HG03103 (cell line): ENCODE results near the gene TPX2.
"Not testable (repeated sequence)": the region's sequence is repeated elsewhere in the genome, so short reads cannot be mapped to it uniquely, and the experiment has no call there.

Experiments
- ATAC-seq: cut with Tn5 transposase; IDR thresholded peaks from one replicate; pipeline ENCODE4 v1.9.1; 2021; ENCODE audit warnings: low read depth; ENCODE audit not compliant: unreplicated experiment

Gene TPX2

DNA sequence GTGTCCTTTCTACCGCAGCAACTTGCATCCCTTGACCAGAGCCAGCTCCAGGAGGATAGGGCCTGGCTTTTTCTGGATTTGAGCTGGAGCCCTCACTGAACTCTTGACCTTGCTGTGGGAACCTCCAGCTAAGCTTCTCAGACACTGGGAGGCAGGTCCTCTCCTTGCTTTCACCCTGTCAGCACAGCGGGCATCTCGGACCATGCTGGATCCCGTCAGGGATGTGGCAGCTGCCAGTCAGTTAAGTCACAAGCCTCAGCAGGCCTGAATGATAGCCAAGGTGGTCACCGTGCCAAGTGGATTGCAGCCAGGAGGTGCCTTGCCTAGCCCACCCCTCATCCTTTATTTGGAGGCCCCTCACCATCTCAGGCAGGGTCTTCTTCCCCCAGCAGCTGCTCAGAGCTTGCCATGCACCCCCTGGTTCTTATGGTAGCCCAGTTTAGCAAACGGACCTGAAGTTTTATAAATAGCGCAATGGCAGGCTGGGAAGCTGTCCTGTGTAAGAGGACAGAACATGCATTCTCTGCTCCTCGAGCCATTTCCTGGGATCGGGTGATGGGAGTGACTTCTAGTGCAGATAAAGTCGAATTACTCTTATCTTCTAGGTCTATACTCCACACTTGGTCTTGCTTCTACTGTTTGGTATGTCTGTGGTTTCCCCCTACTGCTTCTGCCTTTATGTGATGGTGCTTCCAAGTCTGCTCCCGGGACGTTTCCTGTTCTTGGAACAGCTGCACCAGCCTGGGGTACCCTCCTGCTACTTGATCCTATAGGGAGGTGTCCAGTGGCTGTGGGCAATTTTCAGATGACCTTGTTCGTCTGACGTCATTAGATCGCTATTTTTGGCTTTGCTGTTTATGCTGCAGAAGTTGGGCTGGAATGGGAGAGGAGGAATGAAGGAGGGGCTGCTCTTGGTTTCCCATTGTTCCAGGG is 73.0 kb downstream of the TPX2 start:
- no peak for ATAC-seq

DNA sequence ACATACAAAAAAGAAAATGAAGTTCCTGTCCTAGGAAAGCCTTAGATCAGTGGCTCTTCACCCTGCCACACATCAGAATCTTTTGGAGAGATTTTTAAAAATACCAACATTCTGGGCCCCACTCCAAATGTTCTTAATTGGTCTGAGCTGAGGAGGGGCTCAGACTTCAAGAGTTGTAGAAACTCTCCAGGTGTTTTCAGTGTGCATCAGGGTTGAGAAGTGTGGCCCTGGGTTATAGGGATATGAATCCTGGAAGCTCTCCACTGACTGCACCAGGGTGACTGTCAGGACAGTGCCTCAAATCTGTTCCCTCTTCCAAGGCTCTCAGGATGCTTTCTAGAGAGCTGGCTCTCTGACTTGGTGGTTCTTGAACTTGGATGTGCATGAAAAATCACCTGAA is 74.5 kb downstream of the TPX2 start:
- no peak for ATAC-seq

DNA sequence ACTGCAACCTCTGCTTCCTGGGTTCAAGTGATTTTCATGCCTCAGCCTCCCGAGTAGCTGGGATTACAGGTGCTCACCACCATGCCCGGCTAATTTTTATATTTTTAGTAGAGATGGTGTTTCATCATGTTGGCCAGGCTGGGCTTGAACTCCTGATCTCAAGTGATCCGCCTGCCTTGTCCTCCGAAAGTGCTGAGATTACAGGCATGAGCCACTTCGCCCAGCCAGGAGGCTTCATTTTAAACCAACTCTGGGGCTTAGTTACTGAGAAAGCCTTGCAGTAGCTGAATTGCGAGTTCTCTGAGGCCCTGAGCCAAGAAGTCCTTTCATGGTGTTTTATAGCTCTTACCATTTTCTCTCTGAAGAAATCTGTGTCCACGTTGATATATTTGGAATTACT is 75.1 kb downstream of the TPX2 start:
- not testable (repeated sequence) for ATAC-seq

DNA sequence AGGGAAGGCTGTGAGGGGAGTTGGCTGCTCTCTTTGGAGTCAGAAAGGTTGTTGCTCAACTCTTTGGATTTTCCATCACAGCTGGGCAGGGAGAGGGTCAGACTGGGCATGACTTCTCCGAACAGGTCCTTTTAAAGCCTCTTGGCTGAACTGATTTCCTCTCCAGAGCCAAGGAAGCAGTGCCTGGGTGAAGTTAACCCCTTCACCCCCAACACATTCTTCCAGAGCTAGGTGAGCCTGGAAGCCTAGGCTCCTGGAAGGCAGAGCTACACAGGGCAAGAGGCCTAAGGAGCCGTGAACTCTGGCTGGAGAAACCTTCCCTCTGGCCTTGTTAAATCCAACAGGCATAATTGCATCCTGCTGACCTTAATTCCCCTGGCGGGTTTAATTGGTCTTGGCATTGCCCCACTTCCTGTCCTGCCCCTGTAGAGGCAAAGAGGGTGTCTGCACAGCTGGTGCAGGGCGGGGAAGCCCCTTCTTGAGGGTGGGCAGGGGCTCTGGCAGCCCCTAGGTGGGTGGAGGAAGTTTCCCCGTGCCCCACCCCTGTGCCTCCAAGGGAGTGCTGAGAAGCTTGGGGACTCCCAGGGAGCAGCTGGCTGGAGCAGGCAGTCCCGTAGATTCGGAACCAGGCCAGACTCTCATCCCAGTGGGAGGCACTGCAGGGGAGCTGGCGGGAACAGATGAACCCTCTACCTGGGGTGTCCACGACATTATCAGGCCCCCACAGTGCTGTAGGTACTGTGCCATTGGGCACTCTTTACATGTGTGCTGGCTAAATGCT is 76.5 kb downstream of the TPX2 start:
- ATAC-seq, result no peak

DNA sequence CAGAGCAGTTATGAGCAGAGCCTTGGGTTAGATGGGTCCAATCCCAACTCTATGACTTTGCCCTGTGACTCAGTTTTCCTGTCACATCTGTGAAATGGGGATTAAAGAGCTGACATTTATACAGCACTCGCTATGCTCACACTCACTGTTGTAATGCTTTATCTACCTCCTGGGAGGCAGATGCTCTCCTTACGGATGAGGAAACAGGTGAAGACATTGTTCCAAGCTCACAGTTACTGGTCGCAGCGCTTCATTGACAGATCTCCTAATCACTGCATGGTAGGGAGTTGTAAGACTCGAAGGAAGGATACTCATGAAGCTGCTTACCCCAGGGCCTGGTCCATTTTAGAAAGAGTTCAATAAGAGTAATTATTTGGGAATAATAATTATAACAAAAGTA is 77.1 kb downstream of the TPX2 start:
- ATAC-seq, result no peak

DNA sequence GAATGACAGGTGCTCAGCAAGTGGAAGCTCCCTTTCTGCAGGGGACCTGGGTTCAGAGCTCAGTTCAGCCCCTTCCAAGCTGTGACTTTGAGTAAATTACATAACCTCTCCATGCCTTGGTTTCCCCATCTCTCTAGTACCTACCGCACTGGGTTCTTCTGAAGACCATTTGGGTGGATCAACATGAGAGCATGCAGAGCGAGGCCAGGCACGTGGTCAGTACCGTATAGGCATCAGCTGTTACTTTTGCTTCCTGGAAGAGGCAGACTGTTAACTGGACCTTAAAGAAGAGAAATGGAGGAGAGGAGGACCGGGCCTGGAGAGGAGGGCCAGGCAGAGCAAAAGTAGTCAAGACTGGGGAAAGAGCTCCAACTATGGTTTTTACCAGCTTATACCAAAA is 78.4 kb downstream of the TPX2 start:
- no peak for ATAC-seq

DNA sequence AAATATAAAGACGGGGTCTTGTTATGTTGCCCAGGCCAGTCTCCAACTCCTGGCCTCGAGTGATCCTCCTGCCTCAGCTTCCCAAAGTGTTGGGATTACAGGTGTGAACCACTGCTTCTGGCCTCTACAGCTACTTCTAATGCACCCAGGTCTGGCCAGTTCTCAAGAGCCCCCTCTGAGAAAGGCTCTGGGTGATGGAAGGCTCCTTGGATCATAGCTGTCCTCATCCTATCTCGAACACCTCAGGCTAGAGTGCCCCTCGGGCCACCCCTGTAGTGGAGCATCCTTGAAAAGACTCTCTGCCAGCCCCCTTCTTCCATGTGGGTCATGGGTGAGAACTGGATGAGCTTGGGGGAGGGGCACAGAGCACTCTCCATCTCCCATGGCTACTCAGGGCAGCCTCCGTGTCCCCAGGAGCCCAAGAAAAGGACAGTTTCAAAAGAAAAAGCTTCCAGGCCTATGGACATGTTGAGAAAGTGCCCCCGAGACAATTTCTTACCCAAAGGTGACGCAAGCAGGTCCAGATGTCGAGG is 79.4 kb downstream of the TPX2 start:
- ATAC-seq, result no peak

DNA sequence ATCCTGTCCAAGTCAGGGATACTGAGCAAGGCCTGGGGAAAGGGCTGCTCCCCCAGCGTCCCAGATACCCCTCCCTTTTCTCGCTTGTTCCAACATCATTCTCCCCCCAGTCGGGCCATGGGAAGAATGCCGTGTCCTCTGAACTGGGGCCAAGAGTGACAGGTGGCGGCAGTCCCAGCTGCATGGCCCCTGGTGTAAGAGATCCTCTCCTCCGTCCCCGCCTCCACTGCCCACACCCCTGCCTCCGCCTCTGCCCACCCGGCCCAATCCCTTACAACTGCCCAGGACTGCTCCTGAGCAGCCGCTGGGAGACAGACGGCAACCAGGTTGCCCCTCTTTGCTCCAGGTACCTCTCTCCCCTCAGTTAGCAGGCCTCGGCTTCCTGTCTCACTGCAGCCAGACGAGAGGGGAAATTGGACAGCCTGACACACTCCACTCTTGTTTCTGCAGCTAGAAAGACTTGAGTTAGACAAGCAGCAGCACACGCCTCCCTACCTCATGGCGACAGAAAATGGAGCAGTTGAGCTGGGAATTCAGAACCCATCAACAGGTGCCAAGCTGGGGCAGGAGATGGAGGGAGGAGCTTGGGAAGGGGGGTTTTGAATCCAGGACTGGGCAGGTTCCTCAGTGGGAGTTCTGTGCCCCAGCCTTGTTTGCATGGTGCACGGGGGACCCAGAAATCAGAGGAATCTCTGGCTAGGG is 80.1 kb downstream of the TPX2 start, which contains the start of gene MYLK2:
MYLK2 (plus strand) TSS at position 274 of the 702 bp plus-strand sequence; CDS start at position 499, 225 bp downstream.
- ATAC-seq, result no peak

DNA sequence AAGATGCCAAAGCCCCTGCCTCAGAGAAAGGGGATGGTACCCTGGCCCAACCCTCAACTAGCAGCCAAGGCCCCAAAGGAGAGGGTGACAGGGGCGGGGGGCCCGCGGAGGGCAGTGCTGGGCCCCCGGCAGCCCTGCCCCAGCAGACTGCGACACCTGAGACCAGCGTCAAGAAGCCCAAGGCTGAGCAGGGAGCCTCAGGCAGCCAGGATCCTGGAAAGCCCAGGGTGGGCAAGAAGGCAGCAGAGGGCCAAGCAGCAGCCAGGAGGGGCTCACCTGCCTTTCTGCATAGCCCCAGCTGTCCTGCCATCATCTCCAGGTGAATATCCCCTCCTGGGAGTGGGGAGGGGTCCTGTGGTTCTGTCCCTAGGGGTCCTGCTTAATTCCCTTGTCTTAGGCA is 81.1 kb downstream of the TPX2 start:
- no peak for ATAC-seq

DNA sequence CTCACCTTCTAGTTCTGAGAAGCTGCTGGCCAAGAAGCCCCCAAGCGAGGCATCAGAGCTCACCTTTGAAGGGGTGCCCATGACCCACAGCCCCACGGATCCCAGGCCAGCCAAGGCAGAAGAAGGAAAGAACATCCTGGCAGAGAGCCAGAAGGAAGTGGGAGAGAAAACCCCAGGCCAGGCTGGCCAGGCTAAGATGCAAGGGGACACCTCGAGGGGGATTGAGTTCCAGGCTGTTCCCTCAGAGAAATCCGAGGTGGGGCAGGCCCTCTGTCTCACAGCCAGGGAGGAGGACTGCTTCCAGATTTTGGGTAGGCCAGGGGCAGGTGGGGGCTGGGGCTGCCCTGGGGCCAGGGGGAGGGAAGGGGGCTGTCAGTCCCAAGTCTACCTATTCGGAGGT is 82.3 kb downstream of the TPX2 start:
- no peak for ATAC-seq

DNA sequence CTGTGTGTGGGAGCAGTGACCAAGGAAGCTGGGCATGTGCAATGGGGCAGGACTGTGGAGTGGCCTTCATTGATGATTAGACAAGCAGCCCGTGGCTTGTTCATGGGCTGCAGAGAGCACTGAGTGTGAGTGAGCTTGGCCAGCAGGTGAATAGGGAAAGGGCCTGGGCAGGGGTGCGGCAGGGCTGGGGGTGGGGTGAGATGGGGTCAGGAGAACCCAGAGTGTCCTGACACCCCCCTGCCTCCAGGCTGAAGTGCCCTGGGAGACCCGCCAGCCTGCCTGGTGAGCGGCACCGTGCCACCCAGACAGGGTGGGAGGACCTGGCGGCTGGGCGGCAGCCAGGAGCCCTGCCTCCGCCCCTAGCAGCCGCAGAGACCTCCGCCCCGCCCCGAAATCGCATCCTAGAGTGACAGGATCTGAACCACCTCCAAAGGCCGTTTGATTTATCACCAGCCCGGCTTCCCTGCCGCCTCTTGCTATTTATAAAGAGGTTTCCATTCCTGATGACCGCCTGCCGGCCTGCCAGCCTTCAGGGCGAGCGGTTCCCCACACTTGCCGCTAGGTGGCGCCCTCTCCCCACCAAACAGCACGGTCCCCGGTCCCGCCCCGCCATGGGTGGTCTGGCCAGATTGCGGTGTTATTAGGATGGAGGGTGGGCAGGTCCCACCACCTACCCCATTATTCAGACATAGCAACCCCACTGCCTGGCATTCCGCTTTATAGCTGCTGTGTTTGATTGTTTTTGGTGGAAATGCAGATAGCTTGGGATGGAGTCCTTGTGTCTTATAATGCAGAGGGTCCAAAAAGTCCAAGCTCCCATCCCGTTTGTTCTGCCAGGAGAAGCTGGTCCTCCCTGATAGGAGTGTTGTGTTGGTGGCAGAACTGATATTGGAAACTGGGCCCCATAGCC is 83.6 kb downstream of the TPX2 start:
- ATAC-seq, result no peak

DNA sequence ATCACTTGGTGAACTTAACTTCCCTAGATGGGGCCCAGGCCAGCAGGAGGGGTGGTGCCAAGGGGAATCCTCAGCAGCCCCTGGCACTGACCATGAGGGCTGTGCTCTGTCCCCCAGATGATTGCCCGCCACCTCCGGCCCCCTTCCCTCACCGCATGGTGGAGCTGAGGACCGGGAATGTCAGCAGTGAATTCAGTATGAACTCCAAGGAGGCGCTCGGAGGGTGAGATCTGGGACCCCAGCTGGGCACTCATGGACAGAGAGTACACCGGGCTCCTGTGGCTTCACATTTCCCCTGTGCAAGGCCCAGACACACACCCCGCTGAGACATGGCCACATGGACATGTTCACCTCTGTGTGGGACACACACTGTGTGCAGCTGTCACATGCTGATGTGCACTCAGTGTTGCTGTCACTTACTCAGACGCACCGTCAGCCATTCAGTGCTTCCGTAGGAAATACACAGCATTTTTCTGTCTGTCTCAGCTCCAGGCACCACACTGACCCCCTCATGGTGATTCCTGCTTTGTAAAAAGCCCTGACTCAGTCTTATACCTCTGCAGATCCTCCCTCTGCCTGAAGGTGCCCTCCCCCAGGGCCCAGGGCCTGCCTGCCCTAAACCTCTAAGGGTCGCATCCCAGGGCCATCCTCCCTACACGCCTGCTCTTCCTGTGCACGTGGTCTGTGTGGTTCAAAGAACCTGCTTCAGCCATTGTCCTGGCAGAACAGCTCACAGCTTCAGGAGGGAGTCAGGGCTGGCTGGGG is 84.5 kb downstream of the TPX2 start:
- no peak for ATAC-seq

DNA sequence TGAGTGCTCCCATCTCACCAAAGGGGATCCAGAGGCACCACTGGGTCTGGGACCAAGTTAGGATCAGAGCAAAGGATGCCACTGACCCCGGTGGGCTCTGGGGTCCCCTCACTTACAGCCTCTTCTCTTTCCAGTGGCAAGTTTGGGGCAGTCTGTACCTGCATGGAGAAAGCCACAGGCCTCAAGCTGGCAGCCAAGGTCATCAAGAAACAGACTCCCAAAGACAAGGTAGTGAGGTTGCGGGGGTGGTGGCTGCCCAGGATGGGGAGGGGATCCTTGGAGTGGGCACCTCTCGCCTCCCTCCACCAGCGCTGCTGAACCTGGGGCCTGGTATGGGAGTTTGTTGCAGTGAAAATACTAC is 85.0 kb downstream of the TPX2 start:
- ATAC-seq, result no peak

DNA sequence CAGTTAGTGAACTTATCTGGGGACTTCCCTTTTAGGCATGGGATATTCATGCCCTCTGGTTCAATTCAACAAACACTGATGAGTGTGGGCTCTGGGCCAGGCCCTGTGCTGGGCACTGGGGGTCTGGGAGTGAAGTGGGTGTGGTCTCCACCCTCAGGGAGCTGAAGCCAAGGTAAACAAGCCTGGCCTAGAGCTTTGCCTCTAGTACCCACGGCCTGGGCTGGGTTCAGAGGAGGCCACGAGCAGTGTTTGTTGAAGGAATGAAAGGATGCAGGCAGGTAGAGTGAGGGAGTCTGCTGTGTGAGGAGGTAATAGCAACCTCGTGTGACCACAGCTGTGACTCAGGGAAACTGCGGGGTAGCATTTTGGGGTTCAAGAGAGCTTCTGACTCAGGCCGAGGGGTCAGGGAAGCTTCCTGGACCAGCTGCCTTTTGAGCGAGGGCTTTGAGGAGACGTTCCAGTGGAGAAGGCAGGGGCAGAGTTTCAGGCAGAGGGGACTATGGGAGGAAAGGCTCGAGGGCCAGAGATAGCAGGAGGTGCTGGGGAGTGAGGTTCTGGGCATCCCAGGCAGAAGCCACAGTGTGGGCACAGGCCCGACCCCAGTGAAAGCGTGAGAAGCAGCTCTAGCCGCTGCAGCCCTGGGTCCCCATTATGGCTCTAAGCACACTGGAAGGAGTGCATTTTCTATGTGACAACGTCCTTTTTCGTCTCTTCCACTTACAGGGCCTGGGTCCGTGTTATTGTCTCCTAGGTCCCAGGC is 85.6 kb downstream of the TPX2 start:
- ATAC-seq, result no peak

DNA sequence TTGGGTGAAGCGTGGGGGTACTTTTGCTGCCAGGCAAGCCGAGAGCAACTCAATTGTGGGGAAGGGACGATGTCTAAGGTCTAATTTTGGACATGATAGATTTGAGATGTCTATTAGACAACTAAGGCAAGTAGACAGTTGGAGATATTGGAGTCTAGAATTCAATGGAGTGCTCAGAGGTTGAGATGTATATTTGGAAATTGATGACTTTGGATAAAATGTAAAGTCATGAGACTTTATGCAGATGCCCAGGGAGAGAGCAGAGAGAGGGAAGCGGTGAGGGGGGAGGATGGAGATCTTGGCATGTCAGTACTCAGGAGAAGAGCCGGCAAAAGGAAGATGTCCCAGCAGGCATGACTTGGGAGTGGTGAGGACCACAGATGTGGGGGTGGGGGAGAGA is 87.0 kb downstream of the TPX2 start:
- no peak for ATAC-seq

DNA sequence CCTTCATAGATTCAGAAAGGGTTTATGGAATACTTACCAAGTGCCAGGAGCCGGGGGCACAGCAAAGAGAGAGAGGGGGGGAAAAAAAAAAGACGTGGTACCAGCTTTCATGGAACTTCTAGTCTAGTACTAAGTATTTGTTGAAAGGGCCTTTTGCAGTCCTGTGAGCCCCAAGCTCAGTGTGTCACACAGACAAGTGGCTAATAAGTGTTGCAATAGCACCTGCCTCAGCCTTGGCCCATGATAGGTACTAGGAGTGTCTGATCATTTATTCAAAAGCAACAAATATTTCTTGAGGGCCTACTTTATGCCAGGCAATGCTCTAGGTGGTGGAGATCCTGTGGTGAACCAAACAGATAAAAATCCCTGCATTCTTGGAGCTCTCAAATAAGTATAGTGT is 88.0 kb downstream of the TPX2 start:
- ATAC-seq, result no peak

DNA sequence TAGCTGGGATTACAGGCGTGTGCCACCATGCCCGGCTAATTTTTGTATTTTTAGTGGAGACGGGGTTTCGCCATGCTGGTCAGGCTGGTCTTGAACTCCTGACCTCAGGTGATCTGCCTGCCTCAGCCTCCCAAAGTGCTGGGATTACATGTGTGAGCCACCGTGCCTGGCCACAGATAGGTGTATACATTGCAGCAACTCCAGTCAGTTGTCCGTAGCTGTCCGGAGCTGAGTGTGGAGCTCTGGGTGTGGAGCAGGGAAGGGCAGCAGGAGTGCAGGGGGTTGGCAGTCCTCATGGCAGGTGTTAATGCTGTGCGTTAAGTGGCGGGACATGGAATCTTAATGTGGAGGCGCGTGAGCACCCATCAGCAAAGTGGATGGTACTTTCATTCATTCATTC is 88.9 kb downstream of the TPX2 start:
- ATAC-seq, result not testable (repeated sequence)

DNA sequence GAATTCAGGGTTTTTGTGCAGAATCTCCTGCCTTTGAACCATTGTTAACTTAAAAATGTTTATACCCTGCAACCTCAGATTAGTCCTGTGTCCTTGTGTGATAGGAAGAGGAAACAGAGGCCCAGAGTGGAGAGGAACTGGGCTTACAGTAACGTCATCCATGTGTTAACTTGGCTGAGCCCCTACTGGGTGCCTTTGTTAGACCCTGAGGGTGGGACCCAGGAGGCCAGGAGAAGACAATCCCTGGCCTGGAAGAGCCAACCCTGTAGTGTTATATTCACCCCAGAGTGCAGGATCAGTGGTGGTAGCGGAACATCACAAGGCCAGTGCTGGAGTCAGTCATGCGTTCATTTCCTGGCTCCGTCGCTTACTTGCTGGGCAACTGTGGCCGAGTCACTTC is 90.6 kb downstream of the TPX2 start:
- no peak for ATAC-seq
